H1 (cell line): ENCODE data around the gene CCDC92B. TPM values are rescaled to one million over a fixed set of nuclear protein-coding genes. Genes with fewer than 3 reads are reported as not detected.

Source experiments
- CTCF ChIA-PET: fragments of 300-600 bp; sonication (Branson Sonifier 250); formaldehyde crosslinking; loops from one replicate; lab custom pipeline; 2021; ENCODE audit not compliant: partially characterized antibody; lab: Charles Lee
- POLR2A ChIA-PET: fragments of 300-600 bp; sonication (Branson Sonifier 250); formaldehyde crosslinking; loops from one replicate; lab custom pipeline; 2021; ENCODE audit warnings: inconsistent platforms; ENCODE audit not compliant: partially characterized antibody; lab: Charles Lee
- DNase-seq, 2 experiments: peaks; one replicate each; pipeline versions ENCODE4 v3.0.0 to v3.0.0-alpha.2; 2010 to 2022; ENCODE audit warnings: low spot score in 2 of 2, low read depth in 1 of 2, mixed read lengths in 1 of 2
- FAIRE-seq: peaks from 2 replicates; lab custom pipeline; 2011; peaks lifted over from hg19 to GRCh38; lab: Jason Lieb, UNC
- H2AFZ ChIP-seq: 2 replicates; pipeline ENCODE4 v1.8.1; 2012; ENCODE audit warnings: low read length, inconsistent platforms
- H2AK5ac ChIP-seq: 2 replicates; pipeline ENCODE4 v1.6.1; 2013; ENCODE audit warnings: low read depth, low read length
- H2BK120ac ChIP-seq: replicated peaks from 2 replicates; pipeline ENCODE3; 2013; ENCODE audit warnings: low read depth, low read length, inconsistent platforms
- H2BK12ac ChIP-seq: 2 replicates; pipeline ENCODE4 v1.6.1; 2013; ENCODE audit warnings: low read depth, low read length
- H2BK15ac ChIP-seq: 2 replicates; pipeline ENCODE4 v1.6.1; 2013; ENCODE audit warnings: low read length
- H2BK20ac ChIP-seq: 2 replicates; pipeline ENCODE4 v1.6.1; 2013; ENCODE audit warnings: low read length
- H2BK5ac ChIP-seq: 2 replicates; pipeline ENCODE4 v1.6.1; 2013; ENCODE audit warnings: low read depth, low read length
- H3K14ac ChIP-seq: 2 replicates; pipeline ENCODE4 v1.6.1; 2013; ENCODE audit warnings: inconsistent platforms; ENCODE audit not compliant: insufficient read length
- H3K18ac ChIP-seq: 2 replicates; pipeline ENCODE4 v1.6.1; 2013; ENCODE audit warnings: low read length; ENCODE audit errors: extremely low read depth
- H3K23ac ChIP-seq: 2 replicates; pipeline ENCODE4 v1.6.1; 2013; ENCODE audit warnings: inconsistent platforms; ENCODE audit not compliant: insufficient read length
- H3K23me2 ChIP-seq: 2 replicates; pipeline ENCODE4 v1.6.1; 2013; ENCODE audit warnings: low read depth, low read length
- H3K27ac ChIP-seq: 2 replicates; pipeline ENCODE4 v1.6.1; 2011; ENCODE audit warnings: low read depth, low read length, inconsistent platforms
- H3K27me3 ChIP-seq, 4 experiments: replicated peaks in 1 of 4; 1 replicate in 1 of 4; 2 replicates in 3 of 4; pipeline versions ENCODE4 v1.6.1 to v1.8.1; 2011 to 2013; ENCODE audit warnings: low read length in 3 of 4, mild to moderate bottlenecking in 3 of 4, inconsistent platforms in 2 of 4, mixed read lengths in 2 of 4, moderate library complexity in 1 of 4; ENCODE audit not compliant: control insufficient read depth in 3 of 4, insufficient read depth in 3 of 4; ENCODE audit errors: extremely low read depth in 1 of 4
- H3K36me3 ChIP-seq, 4 experiments: 2 replicates each; pipeline versions ENCODE4 v1.6.1 to v1.8.1; 2011 to 2013; ENCODE audit warnings: mild to moderate bottlenecking in 4 of 4, low read length in 3 of 4, moderate library complexity in 2 of 4, control low read depth in 1 of 4, inconsistent platforms in 1 of 4; ENCODE audit not compliant: insufficient read depth in 4 of 4, control insufficient read depth in 2 of 4
- H3K4ac ChIP-seq: replicated peaks from 2 replicates; pipeline ENCODE3; 2013; ENCODE audit warnings: low read length, low read depth, mixed read lengths, inconsistent platforms; ENCODE audit not compliant: insufficient read length
- H3K4me1 ChIP-seq, 4 experiments: replicated peaks in 1 of 4; 1 replicate in 1 of 4; 2 replicates in 3 of 4; pipeline versions ENCODE4 v1.6.1 to v1.8.1; 2011 to 2013; ENCODE audit warnings: low read length in 3 of 4, inconsistent platforms in 2 of 4, mixed read lengths in 1 of 4; ENCODE audit not compliant: insufficient read depth in 4 of 4, control insufficient read depth in 3 of 4
- H3K4me2 ChIP-seq, 2 experiments: 2 replicates each; pipeline versions ENCODE4 v1.6.1 to v1.8.1; 2011 to 2013; ENCODE audit warnings: low read depth in 2 of 2, low read length in 2 of 2, control low read depth in 1 of 2, inconsistent platforms in 1 of 2, mild to moderate bottlenecking in 1 of 2; ENCODE audit not compliant: insufficient read depth in 1 of 2
- H3K4me3 ChIP-seq, 4 experiments: fragments of 200-600, 300-600 bp in 1 of 4; sonication (generic), shearing (Covaris generic), sonication (Bioruptor Twin) in 1 of 4; 2 replicates each; pipeline versions ENCODE4 v1.5.1 to v1.8.1; 2011 to 2016; ENCODE audit warnings: low read length in 4 of 4, low read depth in 3 of 4, control low read depth in 2 of 4, inconsistent platforms in 2 of 4, mild to moderate bottlenecking in 2 of 4, mixed read lengths in 1 of 4, moderate library complexity in 1 of 4; ENCODE audit not compliant: insufficient read depth in 2 of 4; ENCODE audit errors: extremely low read depth in 1 of 4
- H3K56ac ChIP-seq: replicated peaks from 2 replicates; pipeline ENCODE3; 2013; ENCODE audit warnings: low read depth, mild to moderate bottlenecking, mixed read lengths, low read length, inconsistent platforms; ENCODE audit not compliant: insufficient read length
- H3K79me1 ChIP-seq: 2 replicates; pipeline ENCODE4 v1.6.1; 2013; ENCODE audit warnings: low read depth, low read length, control low read depth
- H3K79me2 ChIP-seq, 2 experiments: 2 replicates each; pipeline versions ENCODE4 v1.6.1 to v1.8.1; 2012 to 2013; ENCODE audit warnings: low read length in 2 of 2, mild to moderate bottlenecking in 2 of 2, inconsistent platforms in 1 of 2; ENCODE audit not compliant: insufficient read depth in 2 of 2, control insufficient read depth in 1 of 2
- H3K9ac ChIP-seq, 4 experiments: replicated peaks in 1 of 4; 1 replicate in 1 of 4; 2 replicates in 3 of 4; pipeline versions ENCODE4 v1.6.1 to v1.8.1; 2011 to 2013; ENCODE audit warnings: low read depth in 3 of 4, low read length in 3 of 4, control low read depth in 2 of 4, mild to moderate bottlenecking in 2 of 4, moderate library complexity in 2 of 4, inconsistent platforms in 1 of 4; ENCODE audit errors: extremely low read depth in 1 of 4
- H3K9me3 ChIP-seq, 2 experiments: 2 replicates each; pipeline versions ENCODE4 v1.6.1 to v1.8.1; 2012 to 2013; ENCODE audit warnings: mild to moderate bottlenecking in 2 of 2, moderate library complexity in 2 of 2, control low read depth in 1 of 2, inconsistent platforms in 1 of 2, low read depth in 1 of 2, low read length in 1 of 2, mixed read lengths in 1 of 2; ENCODE audit not compliant: insufficient read depth in 2 of 2
- H4K20me1 ChIP-seq, 2 experiments: replicated peaks in 1 of 2; 2 replicates each; pipeline versions ENCODE3 to v1.8.1; 2011 to 2013; ENCODE audit warnings: inconsistent platforms in 2 of 2, low read length in 2 of 2, mild to moderate bottlenecking in 1 of 2; ENCODE audit not compliant: insufficient read depth in 2 of 2, control insufficient read depth in 1 of 2
- H4K5ac ChIP-seq: 2 replicates; pipeline ENCODE4 v1.6.1; 2013; ENCODE audit warnings: low read length, low read depth, mixed read lengths, inconsistent platforms; ENCODE audit not compliant: insufficient read length
- H4K8ac ChIP-seq: 2 replicates; pipeline ENCODE4 v1.8.0; 2013; ENCODE audit warnings: mild to moderate bottlenecking, moderate library complexity, low read length, inconsistent platforms; ENCODE audit not compliant: insufficient read depth; ENCODE audit errors: extremely low read depth
- H4K91ac ChIP-seq: replicated peaks from 2 replicates; pipeline ENCODE3; 2013; ENCODE audit warnings: low read length, mixed read lengths, inconsistent platforms; ENCODE audit not compliant: insufficient read length
- BCL11A ChIP-seq, 2 experiments: IDR thresholded peaks; one replicate each; pipeline ENCODE4 v1.6.1; 2011; ENCODE audit warnings: low read depth in 2 of 2, low read length in 2 of 2, mild to moderate bottlenecking in 2 of 2
- CBX8 ChIP-seq: fragments of 300-800, 300-1000 bp; sonication (generic); IDR thresholded peaks from 2 replicates; pipeline ENCODE4 v1.7.1; 2016; ENCODE audit warnings: low read depth, low read length, borderline replicate concordance
- CEBPB ChIP-seq: IDR thresholded peaks from 2 replicates; pipeline ENCODE4 v1.6.1; 2012; ENCODE audit warnings: low read depth, low read length
- CREB1 ChIP-seq: IDR thresholded peaks from 2 replicates; pipeline ENCODE4 v1.6.1; 2012; ENCODE audit warnings: inconsistent platforms
- EP300 ChIP-seq, 2 experiments: IDR thresholded peaks; 1 replicate in 1 of 2; 2 replicates in 1 of 2; pipeline ENCODE4 v1.6.1; 2011 to 2012; ENCODE audit warnings: low read depth in 2 of 2, low read length in 2 of 2, mild to moderate bottlenecking in 2 of 2, borderline replicate concordance in 1 of 2, inconsistent platforms in 1 of 2, moderate library complexity in 1 of 2
- PHF8 ChIP-seq: fragments of 200-600 bp; sonication (generic); conservative IDR thresholded peaks from 2 replicates; pipeline ENCODE4 v1.7.1; 2012; ENCODE audit warnings: low read depth, mild to moderate bottlenecking, inconsistent platforms, low read length, moderate library complexity
- POLR2A ChIP-seq, 2 experiments: IDR thresholded peaks; 1 replicate in 1 of 2; 2 replicates in 1 of 2; pipeline ENCODE4 v1.6.1; 2011; ENCODE audit warnings: low read depth in 2 of 2, low read length in 2 of 2, mild to moderate bottlenecking in 2 of 2; ENCODE audit errors: control extremely low read depth in 1 of 2
- TBP ChIP-seq: IDR thresholded peaks from 2 replicates; pipeline ENCODE4 v1.6.1; 2011; ENCODE audit warnings: low read depth, low read length, improper control_type of control experiment
- WGBS, 2 experiments: shearing (Covaris generic) in 1 of 2; methylation state at CpG; one replicate each; pipeline versions ENCODE4 v1.1.6 to v1.1.7; 2013 to 2015; ENCODE audit warnings: low lambda C conversion rate in 2 of 2, mixed read lengths in 2 of 2, inconsistent platforms in 1 of 2, low coverage in 1 of 2, missing lambda C conversion rate in 1 of 2; ENCODE audit not compliant: insufficient replicate concordance in 2 of 2, insufficient coverage in 1 of 2, insufficient read length in 1 of 2; ENCODE audit errors: extremely low coverage in 1 of 2, missing lambda C conversion rate in 1 of 2; 5-methylcytosine and 5-hydroxymethylcytosine counted together
- polyA plus RNA-seq, 7 experiments: library from polyadenylated mRNA; depleted of rRNA in 3 of 7; stranded (reverse) in 5 of 7; unstranded in 2 of 7; fragments of >200 nt in 5 of 7; fragments of 200-250 nt in 2 of 7; gene quantifications; 1 replicate in 5 of 7; 2 replicates in 1 of 7; 4 replicates in 1 of 7; pipeline versions ENCODE4 v1.2.1 to v1.2.3, GENCODE V29; 2011 to 2013; ENCODE audit warnings: missing spikeins in 2 of 7, mixed read lengths in 2 of 7
- total RNA-seq: library from RNA; stranded (reverse); fragmentation: NEBNext Ultra II Directional; extraction: Animal tissue kit (Norgen Biotek cat#: 25700); gene quantifications from 2 replicates; pipeline ENCODE4 v1.2.1, GENCODE V29; 2021
- TF ChIP-seq, protein P1 (sequence below): IDR thresholded peaks from 2 replicates; pipeline ENCODE4 v1.6.1; 2012; ENCODE audit warnings: inconsistent platforms
- TF ChIP-seq, protein P2 (sequence below): IDR thresholded peaks from 2 replicates; pipeline ENCODE4 v1.6.1; 2012; ENCODE audit warnings: low read length, inconsistent platforms
- TF ChIP-seq, protein P3 (sequence below): IDR thresholded peaks from 2 replicates; pipeline ENCODE4 v1.6.1; 2011; ENCODE audit warnings: low read depth, mild to moderate bottlenecking, low read length; ENCODE audit not compliant: insufficient read depth

The CCDC92B gene
- total and polyA plus RNA-seq, 2 of the 8 experiments (the other 6 are each of a cell fraction or from before 2014, with no cell fraction given): 5.5 to 12.1 TPM

DNA sequence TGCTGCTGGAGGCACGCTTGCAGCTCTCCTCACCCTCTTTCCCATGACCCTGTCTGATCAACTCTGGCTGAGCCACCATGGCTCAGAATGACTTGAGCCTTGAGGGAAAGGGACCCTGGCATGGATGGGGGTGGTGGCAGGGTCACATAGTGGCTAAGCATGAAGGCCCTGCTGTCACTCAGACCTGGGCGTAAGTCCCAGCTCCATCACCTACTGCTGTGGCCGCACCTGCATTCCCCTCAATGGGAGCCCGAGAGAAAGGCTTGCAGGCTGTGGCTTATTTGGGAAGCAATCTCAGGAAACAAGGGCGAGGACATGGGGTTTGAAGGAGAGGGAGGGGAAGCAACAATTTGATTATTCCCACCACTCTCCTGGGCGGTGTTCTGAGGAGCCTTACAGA lies 29.0 kb upstream of the CCDC92B start:
- Histone ChIP-seq H3K23me2 (peaks cover 13% of the 10 kb centered on the region), H3K27ac (no peak overlapping the region), H2BK12ac (no peak overlapping the region), H3K27me3 (peaks cover 0 to 5% (median 4%) of the 10 kb centered on the region in 4 experiments; a peak in 2 of 7 replicates), H3K14ac (no peak overlapping the region), H3K79me2 (no peaks in the 10 kb centered on the region), H3K9me3 (no peaks in the 10 kb centered on the region), H2BK20ac (peak overlapping the region; percentile 72), H3K36me3 (no peaks in the 10 kb centered on the region), H3K56ac (no peak overlapping the region), H3K4me2 (no peak overlapping the region), H3K9ac (no peak overlapping the region), H2BK120ac (no peak overlapping the region), H4K8ac (no peak overlapping the region), H2AFZ (no peak overlapping the region), H2BK15ac (no peak overlapping the region), H3K4ac (no peak overlapping the region), H3K18ac (no peak overlapping the region; the same call in 1 of the 2 replicates), H2AK5ac (no peak overlapping the region), H3K23ac (no peak overlapping the region), H4K91ac (no peak overlapping the region), H4K20me1 (peaks cover 0 to 4% of the 10 kb centered on the region in 2 experiments), H3K4me3 (no peak overlapping the region), H4K5ac (no peak overlapping the region), H3K4me1 (peaks cover 0 to 7% (median 5%) of the 10 kb centered on the region in 4 experiments; a peak in 4 of 7 replicates), H2BK5ac (no peak overlapping the region), H3K79me1 (no peaks in the 10 kb centered on the region; the same call in 1 of the 2 replicates)
- FAIRE-seq: no peak
- DNase-seq: no peak
- ChIA-PET POLR2A (no interaction called here), CTCF (interaction anchor here (0.7 to 3.8 kb wide), 8 partner anchors 8 to 229 kb away, joined by 3 to 21 read pairs (median 8); no protein-coding TSS in a partner anchor)
- WGBS, 2 experiments: 92% methylated on average over 6 of the region's 6 CpGs; no CpG with 5 or more reads in 1 of the 2 experiments
- TF ChIP-seq BCL11A (IDR thresholded peaks at IDR 0.05; ENCODE audit: low read depth in 2 of 2, low read length in 2 of 2) (no peak), TBP (no peak), POLR2A (IDR thresholded peaks at IDR 0.05; ENCODE audit: control extremely low read depth in 1 of 2, low read depth in 2 of 2, low read length in 2 of 2) (no peak), CBX8 (no peak), PHF8 (no peak), CEBPB (no peak), CREB1 (no peak), EP300 (IDR thresholded peaks at IDR 0.05; ENCODE audit: borderline replicate concordance in 1 of 2, low read depth in 2 of 2, low read length in 2 of 2) (no peak)
- TF ChIP-seq, protein P1, sequence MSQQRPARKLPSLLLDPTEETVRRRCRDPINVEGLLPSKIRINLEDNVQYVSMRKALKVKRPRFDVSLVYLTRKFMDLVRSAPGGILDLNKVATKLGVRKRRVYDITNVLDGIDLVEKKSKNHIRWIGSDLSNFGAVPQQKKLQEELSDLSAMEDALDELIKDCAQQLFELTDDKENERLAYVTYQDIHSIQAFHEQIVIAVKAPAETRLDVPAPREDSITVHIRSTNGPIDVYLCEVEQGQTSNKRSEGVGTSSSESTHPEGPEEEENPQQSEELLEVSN: no peak
- TF ChIP-seq, protein P2, sequence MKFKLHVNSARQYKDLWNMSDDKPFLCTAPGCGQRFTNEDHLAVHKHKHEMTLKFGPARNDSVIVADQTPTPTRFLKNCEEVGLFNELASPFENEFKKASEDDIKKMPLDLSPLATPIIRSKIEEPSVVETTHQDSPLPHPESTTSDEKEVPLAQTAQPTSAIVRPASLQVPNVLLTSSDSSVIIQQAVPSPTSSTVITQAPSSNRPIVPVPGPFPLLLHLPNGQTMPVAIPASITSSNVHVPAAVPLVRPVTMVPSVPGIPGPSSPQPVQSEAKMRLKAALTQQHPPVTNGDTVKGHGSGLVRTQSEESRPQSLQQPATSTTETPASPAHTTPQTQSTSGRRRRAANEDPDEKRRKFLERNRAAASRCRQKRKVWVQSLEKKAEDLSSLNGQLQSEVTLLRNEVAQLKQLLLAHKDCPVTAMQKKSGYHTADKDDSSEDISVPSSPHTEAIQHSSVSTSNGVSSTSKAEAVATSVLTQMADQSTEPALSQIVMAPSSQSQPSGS: no peak
- TF ChIP-seq, protein P3, sequence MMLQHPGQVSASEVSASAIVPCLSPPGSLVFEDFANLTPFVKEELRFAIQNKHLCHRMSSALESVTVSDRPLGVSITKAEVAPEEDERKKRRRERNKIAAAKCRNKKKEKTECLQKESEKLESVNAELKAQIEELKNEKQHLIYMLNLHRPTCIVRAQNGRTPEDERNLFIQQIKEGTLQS: no peak
